Vagina (tissue), 2 donors: ENCODE data around the gene CD69.

Source experiments
- CTCF ChIP-seq, 3 experiments: fragments of 450-650 bp in 2 of 3; fragments of 200-600 bp in 1 of 3; sonication (generic) in 1 of 3; IDR thresholded peaks; one replicate each; pipeline ENCODE4 v1.5.1; 2017 to 2019; ENCODE audit warnings: antibody characterized with exemption in 3 of 3, mild to moderate bottlenecking in 2 of 3, moderate library complexity in 2 of 3
- POLR2A ChIP-seq, 2 donors: fragments of 450-650 bp; IDR thresholded peaks; one replicate each; pipeline ENCODE4 v1.6.1; 2017; ENCODE audit warnings: antibody characterized with exemption in 2 of 2, mild to moderate bottlenecking in 2 of 2, moderate library complexity in 2 of 2
- POLR2AphosphoS5 ChIP-seq, 2 donors: sonication (generic); formaldehyde crosslinking; IDR thresholded peaks; one replicate each; pipeline ENCODE4 v1.9.0; 2017; ENCODE audit warnings: antibody characterized with exemption in 2 of 2, mild to moderate bottlenecking in 2 of 2, low read depth in 1 of 2; ENCODE audit not compliant: insufficient read depth in 1 of 2

- TF ChIP-seq CTCF (IDR thresholded peaks at IDR 0.05) (no peak), POLR2A (IDR thresholded peaks at IDR 0.05) (no peak), POLR2AphosphoS5 (IDR thresholded peaks at IDR 0.05; ENCODE audit: insufficient read depth in 1 of 2, low read depth in 1 of 2) (no peak)
Measured at GRCh38 chr12:9749640-9750039, 11.1 kb downstream of the CD69 start.
